Stimulated activated CD8-positive, alpha-beta memory T cell treated with anti-CD3 and anti-CD28 coated beads, Interleukin-7, amount 100 ng/mL, for 48 hours (primary cell): Measurements from ENCODE around the gene ZNF516.

Experiments
- DNase-seq, 2 donors: peaks; one replicate each; pipeline ENCODE4 v3.0.0-alpha.2; 2020; ENCODE audit warnings: low read depth in 1 of 2; ENCODE audit errors: extremely low read depth in 1 of 2

ZNF516 gene

DNA sequence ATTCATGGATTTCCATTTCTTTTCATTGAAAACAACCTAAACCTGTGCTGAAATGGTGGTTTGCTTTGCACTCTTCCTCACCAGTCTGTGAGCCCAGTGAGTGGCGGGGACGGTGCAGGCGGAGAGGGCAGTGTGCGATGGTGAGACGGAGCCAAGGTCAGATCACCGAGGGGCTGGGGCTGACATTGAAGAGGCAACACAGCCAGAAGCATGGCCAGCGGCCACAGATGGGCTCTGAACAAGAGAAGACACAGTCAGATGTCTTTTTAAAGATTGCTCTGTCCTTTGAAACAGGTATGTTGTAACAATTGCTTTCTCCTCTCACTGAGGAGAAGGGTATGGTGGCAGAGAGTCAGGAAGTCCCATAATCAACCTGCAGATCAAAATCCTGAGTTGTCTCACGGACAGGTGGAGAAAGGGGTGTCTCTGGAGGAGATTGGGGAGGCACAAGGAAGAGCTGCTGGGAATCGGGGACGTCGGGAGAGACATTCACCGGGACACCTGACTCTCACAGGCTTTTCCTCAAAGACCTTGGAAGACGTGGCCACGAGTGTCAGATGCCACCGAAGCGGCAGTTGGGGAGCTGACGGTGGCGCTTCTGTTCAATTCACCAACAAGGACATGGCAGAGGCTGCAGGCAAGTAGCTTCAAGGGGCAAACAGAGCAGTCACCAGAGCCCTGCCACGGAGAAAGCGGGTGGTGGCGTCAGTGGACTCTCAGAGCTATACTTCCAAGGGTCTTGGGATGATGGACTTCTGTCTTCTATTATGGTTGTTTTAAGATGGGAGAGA lies 12.1 kb upstream of the ZNF516 start:
- no peak for DNase-seq

DNA sequence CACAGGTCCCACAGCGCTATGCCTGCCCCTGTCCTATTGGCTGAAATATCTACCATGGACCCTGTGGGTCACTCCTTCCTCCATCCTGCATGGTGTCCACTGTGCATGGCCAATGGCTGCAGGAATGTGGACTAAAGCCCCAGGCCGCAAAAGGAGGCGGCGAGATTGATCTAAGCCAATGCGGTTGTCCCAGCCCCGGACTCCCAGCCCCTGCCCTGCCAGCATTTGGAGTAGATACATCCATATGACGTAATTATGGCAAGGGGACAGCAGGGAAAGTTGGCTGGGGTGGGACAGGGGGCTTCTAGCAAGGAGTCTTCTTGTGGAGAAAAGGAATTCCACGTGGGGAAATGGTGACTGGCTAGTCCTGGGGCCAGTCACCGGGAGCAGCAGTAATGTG lies 11.4 kb upstream of the ZNF516 start:
- no peak for DNase-seq

DNA sequence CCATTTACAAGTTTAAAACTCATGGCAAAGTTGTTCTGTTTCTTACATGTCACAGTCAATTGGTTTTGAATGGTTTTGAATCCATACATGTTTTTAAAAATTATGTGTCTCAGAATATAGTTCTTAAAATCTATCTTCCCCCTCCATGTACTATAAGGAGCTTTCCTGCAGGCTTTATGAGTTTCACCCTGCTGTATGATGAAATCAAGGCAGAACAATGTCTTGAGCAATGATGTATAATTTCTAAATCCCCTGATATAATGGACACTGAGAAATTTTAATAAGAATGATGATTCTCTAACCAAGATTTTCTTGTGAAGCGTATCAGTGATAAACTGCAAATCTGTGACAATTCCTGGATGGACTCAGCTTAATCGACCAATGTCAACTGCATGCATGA lies 10.6 kb upstream of the ZNF516 start:
- DNase-seq, result no peak

DNA sequence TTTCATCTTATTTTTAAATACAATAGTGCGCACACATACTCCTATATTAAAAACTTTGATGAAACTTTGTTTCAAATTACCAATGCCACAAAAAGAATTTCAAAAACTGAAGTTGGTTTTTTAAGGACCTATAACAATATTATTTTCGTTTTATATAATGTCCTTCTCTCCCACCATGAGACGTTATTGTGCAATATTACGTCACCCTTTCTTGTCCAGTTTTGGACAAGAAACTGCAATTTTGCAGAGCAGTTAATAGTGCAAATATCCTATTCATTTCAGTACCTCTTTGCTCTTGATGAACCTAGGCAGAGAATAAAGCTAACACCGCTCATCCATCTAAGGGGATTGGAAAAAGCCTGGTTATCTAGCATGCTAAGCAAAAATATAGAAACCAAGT lies 9.7 kb upstream of the ZNF516 start:
- no peak for DNase-seq

DNA sequence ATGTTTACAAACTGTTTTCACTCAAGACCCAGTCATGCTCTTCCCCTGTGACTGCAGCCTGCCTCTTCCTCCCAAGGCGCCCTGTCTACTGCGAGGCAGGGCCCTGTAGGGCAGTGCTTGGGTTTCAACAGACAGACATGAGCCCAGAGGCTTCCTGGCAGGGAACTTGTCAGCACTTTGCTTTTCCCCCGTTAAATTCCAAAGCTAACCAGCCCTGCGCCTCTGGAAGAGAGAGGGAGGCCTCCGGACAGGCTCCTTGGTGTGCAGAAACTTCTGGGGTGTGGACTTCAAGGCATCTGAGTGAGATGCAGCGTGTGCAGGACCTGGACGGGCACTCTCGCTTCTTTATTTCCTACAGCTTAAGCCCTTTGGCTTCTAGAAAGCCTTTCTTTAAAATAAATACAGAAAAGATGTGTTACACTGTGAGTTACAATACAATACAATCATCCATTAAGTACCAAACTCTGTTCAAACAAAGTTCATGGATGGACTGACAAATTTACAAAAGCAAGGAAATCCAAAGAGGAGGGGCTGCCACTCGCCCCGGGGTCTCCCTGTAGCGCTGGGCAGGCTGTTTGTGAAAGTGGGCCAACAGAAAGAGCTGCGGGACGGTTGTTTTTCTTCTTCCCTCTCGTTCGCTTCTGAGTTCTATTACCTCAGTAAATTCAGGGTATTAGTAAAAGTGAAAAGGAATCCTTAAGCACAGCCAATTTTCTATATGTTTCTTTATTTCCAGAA lies 8.8 kb upstream of the ZNF516 start:
- no peak for DNase-seq

GRCh38 chr18:76502551-76502950 lies 7.5 kb upstream of the ZNF516 start:
- no peak for DNase-seq

DNA sequence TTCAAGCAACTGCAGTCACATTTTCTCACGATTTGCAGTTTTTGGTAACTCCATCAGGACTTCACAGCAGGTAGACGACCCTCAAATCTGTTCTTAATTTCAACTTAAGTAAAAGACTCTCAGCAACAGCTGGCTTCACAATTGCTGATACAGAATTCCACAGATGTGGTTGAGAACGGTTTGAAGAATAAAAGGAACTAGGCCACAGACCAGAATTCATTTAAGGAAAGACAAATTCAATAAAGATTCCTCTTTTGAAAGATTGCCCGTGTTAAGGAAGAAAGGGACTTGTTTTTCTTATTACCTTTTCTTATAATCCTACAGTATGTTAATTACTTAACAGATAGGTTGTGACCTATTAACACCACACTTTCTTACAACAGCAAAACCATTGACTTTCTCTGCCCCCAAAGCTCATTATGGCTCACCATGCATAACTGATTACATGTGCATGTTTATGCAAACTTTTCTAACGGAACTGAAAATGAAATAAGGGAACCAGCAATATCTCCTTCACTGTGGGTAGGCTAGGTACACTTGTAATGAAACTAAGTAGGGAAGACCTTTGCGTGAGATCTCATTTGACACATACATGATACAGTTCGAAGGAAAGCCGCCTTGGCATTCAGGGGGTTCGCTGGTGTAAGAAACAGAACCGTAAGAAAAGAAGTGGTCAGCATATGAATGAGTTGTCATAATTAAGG lies 4.7 kb upstream of the ZNF516 start:
- DNase-seq, result no peak

- DNase-seq, result no peak
These were observed 4.0 kb upstream of the ZNF516 start for GRCh38 chr18:76499021-76499420.

- DNase-seq, result no peak
These were observed 3.0 kb upstream of the ZNF516 start for GRCh38 chr18:76498064-76498463.

GRCh38 chr18:76497021-76497420 lies 2.0 kb upstream of the ZNF516 start:
- DNase-seq, result no peak

DNA sequence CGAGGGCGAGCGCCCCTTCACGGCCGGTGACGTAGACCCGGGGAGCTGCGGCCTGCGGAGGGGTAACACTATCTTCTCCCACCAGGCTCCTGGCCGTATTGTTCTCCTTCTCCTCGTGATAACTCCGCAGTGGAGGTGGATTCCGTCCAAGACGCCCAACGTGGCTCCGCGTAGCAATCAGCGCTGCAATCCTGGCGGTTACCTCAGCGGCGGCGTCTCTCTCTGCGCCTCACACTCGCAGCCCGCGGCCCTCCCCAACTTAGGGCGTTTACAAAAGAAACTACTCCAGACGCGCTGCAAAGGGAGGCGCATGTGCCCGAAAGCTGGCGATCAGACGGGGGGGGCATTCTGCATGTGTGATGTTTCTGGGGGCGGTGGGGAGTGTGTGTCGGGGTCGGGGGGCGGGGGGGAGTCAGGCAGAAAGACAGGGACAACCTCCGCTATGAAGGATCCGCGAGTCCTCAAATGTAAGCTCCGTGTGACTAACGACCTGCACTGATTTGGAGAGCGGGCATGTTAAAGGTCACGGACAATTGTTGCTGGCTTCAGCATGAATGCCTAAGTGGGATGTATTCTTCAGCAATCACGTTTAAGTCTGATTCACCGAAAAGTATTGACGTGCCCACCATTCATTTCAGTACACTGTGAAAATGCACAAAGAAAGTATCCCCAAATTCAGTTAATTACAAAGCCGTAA lies 1.3 kb upstream of the ZNF516 start:
- DNase-seq, result no peak

DNA sequence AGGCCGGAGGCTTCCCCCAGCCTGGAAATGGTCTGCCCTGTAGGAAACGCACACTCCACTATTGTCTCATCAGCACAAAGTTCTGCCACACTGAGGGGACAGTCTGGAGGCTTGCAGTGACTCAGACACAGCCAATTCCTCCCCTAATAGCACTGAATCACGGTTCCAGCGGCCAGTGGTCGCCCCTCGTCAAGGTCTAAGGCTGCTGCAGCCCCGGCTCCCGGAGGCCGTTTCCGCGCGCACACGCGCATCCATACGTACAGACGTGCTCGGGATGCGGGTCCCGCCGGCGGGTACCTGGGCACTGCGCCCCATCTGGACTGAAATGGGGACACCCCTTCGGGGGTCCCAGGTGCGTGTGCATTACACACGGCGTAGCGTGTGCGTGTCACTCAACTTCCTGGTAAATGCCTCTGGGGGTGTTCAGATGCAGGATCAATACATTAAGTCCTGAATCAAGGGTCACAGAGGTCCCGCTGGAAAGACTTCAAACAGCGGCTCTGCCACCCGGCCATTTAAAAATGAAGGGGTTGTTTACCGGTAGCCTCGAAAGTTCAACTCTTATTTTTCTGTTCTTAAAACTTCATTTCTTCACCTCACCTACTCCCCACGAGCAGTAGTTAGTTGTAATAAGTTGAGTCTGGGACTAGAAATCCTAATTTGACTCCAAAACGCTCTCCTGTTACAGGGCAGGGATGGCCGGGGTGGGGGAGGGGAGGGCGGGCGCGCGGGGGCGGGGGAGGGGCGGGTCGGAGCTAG lies 572 bp upstream of the ZNF516 start:
- DNase-seq, result no peak

GRCh38 chr18:76494231-76495005 lies 624 bp downstream of the ZNF516 start:
- DNase-seq, result no peak

- no peak for DNase-seq
These were observed 1.6 kb downstream of the ZNF516 start for GRCh38 chr18:76493213-76494161.

DNA sequence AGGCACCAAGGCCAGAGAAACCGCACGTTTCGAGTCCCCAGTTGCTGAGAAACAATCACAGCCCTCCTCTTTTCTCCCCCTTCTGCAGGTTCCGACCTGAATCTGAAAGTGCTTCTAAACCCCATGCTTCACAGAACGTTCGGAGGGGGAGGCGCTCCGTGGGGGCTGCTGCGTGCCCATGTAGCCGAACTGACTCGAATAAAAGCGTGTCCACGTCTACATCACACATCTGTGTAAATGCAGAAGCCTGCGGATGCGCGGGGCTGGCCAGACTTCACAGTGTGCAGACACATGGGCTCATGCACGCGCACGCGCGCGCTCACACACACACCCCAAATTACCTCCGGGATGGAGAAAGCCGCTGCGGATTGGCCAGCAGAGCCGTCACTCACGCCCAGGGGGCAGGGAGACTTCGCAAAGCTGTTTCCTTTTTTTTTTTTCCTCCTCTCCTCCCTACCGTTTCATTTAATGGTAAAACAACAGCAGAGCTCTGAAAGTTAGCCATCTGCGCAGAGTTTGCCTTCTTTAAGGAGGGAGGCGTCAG lies 2.3 kb downstream of the ZNF516 start:
- peak; percentile 94 to 98 for DNase-seq

GRCh38 chr18:76491776-76492668 lies 3.0 kb downstream of the ZNF516 start:
- DNase-seq, result no peak

- no peak for DNase-seq
These were observed 3.6 kb downstream of the ZNF516 start for GRCh38 chr18:76491473-76491775.
